RCC 7860 (cell line): ENCODE results near the gene PLD2.

Source experiments
- DNase-seq: peaks from one replicate; pipeline ENCODE4 v3.0.0-alpha.2; 2015; ENCODE audit warnings: low spot score
- FAIRE-seq: peaks from 2 replicates; lab custom pipeline; 2012; peaks lifted over from hg19 to GRCh38; lab: Jason Lieb, UNC

PLD2 gene

GRCh38 chr17:4788807-4789700, 17.9 kb upstream of the PLD2 start, which contains the start of gene GLTPD2:
GLTPD2 (plus strand) TSS chr17:4788964; CDS start chr17:4789012, 48 bp downstream.
- DNase-seq (no peak), FAIRE-seq (no peak)

GRCh38 chr17:4789701-4789950, 17.3 kb upstream of the PLD2 start:
- FAIRE-seq, result no peak
- DNase-seq, result no peak

GRCh38 chr17:4789951-4790704, 16.8 kb upstream of the PLD2 start:
- DNase-seq, result peak; percentile 55
- no peak for FAIRE-seq

- FAIRE-seq (no peak), DNase-seq (no peak)
These were observed 16.3 kb upstream of the PLD2 start for GRCh38 chr17:4790705-4791088.

GRCh38 chr17:4795168-4795567, 11.8 kb upstream of the PLD2 start:
- FAIRE-seq (no peak), DNase-seq (no peak)

- FAIRE-seq, result no peak
- peak; percentile 10 for DNase-seq
These were observed 10.4 kb upstream of the PLD2 start for GRCh38 chr17:4796552-4796920.

- DNase-seq, result peak; percentile 17
- FAIRE-seq, result no peak
These were observed 6.3 kb upstream of the PLD2 start for GRCh38 chr17:4800462-4801196.

GRCh38 chr17:4802228-4802627, 4.7 kb upstream of the PLD2 start, which contains the start of gene C17orf114:
C17orf114 (minus strand) TSS chr17:4802328.
- no peak for DNase-seq
- FAIRE-seq, result no peak

- no peak for FAIRE-seq
- DNase-seq, result no peak
These were observed 536 bp upstream of the PLD2 start for GRCh38 chr17:4806456-4806776.

- DNase-seq (no peak), FAIRE-seq (no peak)
These were observed 839 bp downstream of the PLD2 start for GRCh38 chr17:4807605-4808377.

- no peak for FAIRE-seq
- no peak for DNase-seq
These were observed 1.4 kb downstream of the PLD2 start for GRCh38 chr17:4808378-4808767.

- FAIRE-seq (no peak), DNase-seq (no peak)
These were observed 3.8 kb downstream of the PLD2 start for GRCh38 chr17:4810696-4811290.

- no peak for FAIRE-seq
- no peak for DNase-seq
These were observed 4.5 kb downstream of the PLD2 start for GRCh38 chr17:4811471-4811870.

- FAIRE-seq, result no peak
- no peak for DNase-seq
These were observed 5.7 kb downstream of the PLD2 start for GRCh38 chr17:4812690-4813089.

GRCh38 chr17:4815043-4815675, 8.2 kb downstream of the PLD2 start:
- FAIRE-seq, result no peak
- no peak for DNase-seq

GRCh38 chr17:4816826-4817225, 9.9 kb downstream of the PLD2 start:
- no peak for DNase-seq
- FAIRE-seq, result no peak

- FAIRE-seq (no peak), DNase-seq (no peak)
These were observed 11.3 kb downstream of the PLD2 start for GRCh38 chr17:4818276-4818675.

- no peak for FAIRE-seq
- no peak for DNase-seq
These were observed 15.9 kb downstream of the PLD2 start for GRCh38 chr17:4822835-4823234.

- FAIRE-seq (no peak), DNase-seq (no peak)
These were observed 16.6 kb downstream of the PLD2 start for GRCh38 chr17:4823373-4824089.

GRCh38 chr17:4827399-4827798, 20.4 kb downstream of the PLD2 start:
- DNase-seq, result no peak
- FAIRE-seq, result no peak
